Keratinocyte (primary cell): ENCODE results near the gene SERPINB11. TPM values are rescaled to one million over a fixed set of nuclear protein-coding genes. Genes with fewer than 3 reads are reported as not detected.
A peak's percentile ranks its signal among the peaks of the same experiment; 100 is the strongest.

ENCODE experiments used
- DNase-seq: peaks from one replicate; pipeline ENCODE4 v3.0.0-alpha.2; 2011; ENCODE audit warnings: low read depth, missing footprints, low spot score
- FAIRE-seq: peaks from 2 replicates; lab custom pipeline; 2011; peaks lifted over from hg19 to GRCh38; lab: Jason Lieb, UNC
- H2AFZ ChIP-seq: 2 replicates; pipeline ENCODE4 v1.6.0; 2012; ENCODE audit warnings: low read length, control low read depth, inconsistent platforms; ENCODE audit not compliant: control insufficient read depth
- H3K27ac ChIP-seq: 2 replicates; pipeline ENCODE4 v1.5.1; 2011; ENCODE audit warnings: low read length; ENCODE audit not compliant: control insufficient read depth, insufficient read depth
- H3K27me3 ChIP-seq: 3 replicates; pipeline ENCODE4 v1.6.0; 2011; ENCODE audit warnings: low read length; ENCODE audit not compliant: control insufficient read depth, insufficient read depth; ENCODE audit errors: extremely low read depth
- H3K36me3 ChIP-seq, 2 experiments: 2 replicates in 1 of 2; 3 replicates in 1 of 2; pipeline ENCODE4 v1.5.1; 2011; ENCODE audit warnings: low read length in 2 of 2, mild to moderate bottlenecking in 1 of 2; ENCODE audit not compliant: control insufficient read depth in 2 of 2, insufficient read depth in 2 of 2; ENCODE audit errors: extremely low read depth in 1 of 2
- H3K4me1 ChIP-seq: 3 replicates; pipeline ENCODE4 v1.5.1; 2011; ENCODE audit warnings: low read length; ENCODE audit not compliant: control insufficient read depth, insufficient read depth; ENCODE audit errors: extremely low read depth
- H3K4me2 ChIP-seq: 3 replicates; pipeline ENCODE4 v1.6.0; 2011; ENCODE audit warnings: low read depth, low read length; ENCODE audit not compliant: control insufficient read depth, insufficient read depth; ENCODE audit errors: extremely low read depth
- H3K4me3 ChIP-seq, 3 experiments: fragments of 200-600 bp in 1 of 3; sonication (generic) in 1 of 3; 2 replicates in 2 of 3; 3 replicates in 1 of 3; pipeline ENCODE4 v1.5.1; 2011 to 2016; ENCODE audit warnings: low read length in 3 of 3, mild to moderate bottlenecking in 3 of 3, control low read depth in 2 of 3, inconsistent platforms in 1 of 3, low read depth in 1 of 3, mixed read lengths in 1 of 3, mixed run types in 1 of 3, moderate library complexity in 1 of 3; ENCODE audit not compliant: control insufficient read depth in 2 of 3, insufficient read depth in 2 of 3; ENCODE audit errors: extremely low read depth in 1 of 3
- H3K79me2 ChIP-seq: 2 replicates; pipeline ENCODE4 v1.6.0; 2012; ENCODE audit warnings: low read length; ENCODE audit not compliant: control insufficient read depth, insufficient read depth
- H3K9ac ChIP-seq: 3 replicates; pipeline ENCODE4 v1.6.0; 2011; ENCODE audit warnings: low read length; ENCODE audit not compliant: control insufficient read depth, insufficient read depth; ENCODE audit errors: extremely low read depth
- H3K9me1 ChIP-seq: 3 replicates; pipeline ENCODE4 v1.6.0; 2011; ENCODE audit warnings: low read length; ENCODE audit not compliant: control insufficient read depth, insufficient read depth; ENCODE audit errors: extremely low read depth
- H3K9me3 ChIP-seq: 2 replicates; pipeline ENCODE4 v1.5.1; 2012; ENCODE audit warnings: low read depth, low read length; ENCODE audit not compliant: control insufficient read depth
- H4K20me1 ChIP-seq: 3 replicates; pipeline ENCODE4 v1.6.0; 2011; ENCODE audit warnings: low read length; ENCODE audit not compliant: control insufficient read depth, insufficient read depth; ENCODE audit errors: extremely low read depth
- EZH2 ChIP-seq: IDR thresholded peaks from one replicate; pipeline ENCODE4 v1.6.1; 2012; ENCODE audit warnings: inconsistent platforms, mild to moderate bottlenecking, low read length, moderate library complexity
- dilution Hi-C: fragments of 300-500 bp; cut with MboI; formaldehyde crosslinking; loops from one replicate; pipeline ENCODE4 v1.7.0; 2020; ENCODE audit warnings: low sequenced_read_pairs; ENCODE audit not compliant: extremely low pct_ligation_motif_present
- polyA plus RNA-seq, 5 experiments: library from polyadenylated mRNA; depleted of rRNA in 3 of 5; stranded (reverse) in 3 of 5; stranded (forward) in 1 of 5; unstranded in 1 of 5; fragments of >200 nt; gene quantifications; 1 replicate in 1 of 5; 2 replicates in 3 of 5; 3 replicates in 1 of 5; pipeline versions ENCODE4 v1.2.1 to v1.2.3, GENCODE V29; 2011 to 2012; ENCODE audit warnings: missing spikeins in 2 of 5, low read depth in 1 of 5, low replicate concordance in 1 of 5
- TF ChIP-seq, protein P1 (sequence below), 3 experiments: IDR thresholded peaks in 1 of 3; conservative IDR thresholded peaks in 1 of 3; optimal IDR thresholded peaks in 1 of 3; 2 replicates in 2 of 3; 3 replicates in 1 of 3; pipeline versions ENCODE3 to v1.5.1; 2011; ENCODE audit warnings: low read length in 3 of 3, mild to moderate bottlenecking in 3 of 3, moderate library complexity in 2 of 3, control low read depth in 1 of 3, inconsistent platforms in 1 of 3; ENCODE audit not compliant: insufficient read depth in 2 of 3; ENCODE audit errors: extremely low read depth in 1 of 3

The SERPINB11 gene
- polyA plus RNA-seq, 1 donor (not counting 4 experiments of a cell fraction or from before 2014, with no cell fraction given): not detected

DNA sequence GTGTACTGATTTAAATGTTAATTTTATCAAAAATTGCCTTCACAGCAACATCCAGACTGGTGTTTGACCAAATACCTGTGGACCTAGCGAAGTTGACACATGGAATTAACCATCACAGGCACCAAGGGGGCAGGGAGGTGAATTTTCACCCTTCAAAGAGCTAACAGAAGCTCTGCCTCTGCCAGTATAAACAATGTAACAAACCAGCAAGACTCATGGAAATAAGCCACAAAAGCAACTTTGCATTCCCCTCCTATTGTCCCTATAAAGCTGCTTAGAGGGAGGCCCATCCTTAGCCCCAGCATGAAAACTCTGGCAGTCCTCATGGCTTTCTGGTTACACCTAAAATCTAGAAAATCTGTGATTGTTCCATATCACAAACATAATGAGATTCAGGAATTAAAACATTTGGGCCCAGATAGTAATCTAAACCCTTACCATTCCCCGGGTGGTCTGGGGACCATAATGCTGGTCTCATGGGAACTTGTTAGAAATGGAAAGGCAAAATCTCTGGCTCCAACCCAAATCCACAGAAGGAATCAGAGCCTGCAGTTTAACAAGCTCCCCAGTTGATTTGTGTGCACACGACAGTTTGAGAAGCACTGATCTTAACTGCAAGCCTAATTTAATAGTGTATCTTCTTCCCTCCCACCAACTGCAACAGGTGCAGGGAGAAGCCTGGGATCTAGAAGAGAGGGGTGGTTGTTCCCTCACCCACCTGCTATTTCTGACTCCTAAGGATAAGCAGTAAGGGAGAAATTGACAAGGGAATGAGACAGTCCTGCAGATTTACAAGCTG lies 23.1 kb downstream of the SERPINB11 start:
- H3K27ac ChIP-seq: no peak overlapping the region
- no peaks in the 10 kb centered on the region for H3K9me1 ChIP-seq
- FAIRE-seq (no peak), DNase-seq (no peak)
- no peak overlapping the region for H2AFZ ChIP-seq
- no peaks in the 10 kb centered on the region for H3K36me3 ChIP-seq
- H3K4me2 ChIP-seq: no peak overlapping the region
- no peaks in the 10 kb centered on the region for H3K79me2 ChIP-seq
- peaks cover 5% of the 10 kb centered on the region for H3K4me1 ChIP-seq
- no peaks in the 10 kb centered on the region for H3K9me3 ChIP-seq
- no peaks in the 10 kb centered on the region for H3K27me3 ChIP-seq
- no peak overlapping the region for H3K9ac ChIP-seq
- no peaks in the 10 kb centered on the region for H4K20me1 ChIP-seq
- TF ChIP-seq EZH2: no peak
- TF ChIP-seq, protein P1, sequence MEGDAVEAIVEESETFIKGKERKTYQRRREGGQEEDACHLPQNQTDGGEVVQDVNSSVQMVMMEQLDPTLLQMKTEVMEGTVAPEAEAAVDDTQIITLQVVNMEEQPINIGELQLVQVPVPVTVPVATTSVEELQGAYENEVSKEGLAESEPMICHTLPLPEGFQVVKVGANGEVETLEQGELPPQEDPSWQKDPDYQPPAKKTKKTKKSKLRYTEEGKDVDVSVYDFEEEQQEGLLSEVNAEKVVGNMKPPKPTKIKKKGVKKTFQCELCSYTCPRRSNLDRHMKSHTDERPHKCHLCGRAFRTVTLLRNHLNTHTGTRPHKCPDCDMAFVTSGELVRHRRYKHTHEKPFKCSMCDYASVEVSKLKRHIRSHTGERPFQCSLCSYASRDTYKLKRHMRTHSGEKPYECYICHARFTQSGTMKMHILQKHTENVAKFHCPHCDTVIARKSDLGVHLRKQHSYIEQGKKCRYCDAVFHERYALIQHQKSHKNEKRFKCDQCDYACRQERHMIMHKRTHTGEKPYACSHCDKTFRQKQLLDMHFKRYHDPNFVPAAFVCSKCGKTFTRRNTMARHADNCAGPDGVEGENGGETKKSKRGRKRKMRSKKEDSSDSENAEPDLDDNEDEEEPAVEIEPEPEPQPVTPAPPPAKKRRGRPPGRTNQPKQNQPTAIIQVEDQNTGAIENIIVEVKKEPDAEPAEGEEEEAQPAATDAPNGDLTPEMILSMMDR (optimal IDR thresholded peaks at IDR 0.05 in 1 of 3, IDR thresholded peaks at IDR 0.05 in 1 of 3, conservative IDR thresholded peaks at IDR 0.05 in 1 of 3; ENCODE audit: extremely low read depth in 1 of 3, insufficient read depth in 2 of 3, low read length in 3 of 3): no peak
- dilution Hi-C loops: no loop called here
- H3K4me3 ChIP-seq: no peak overlapping the region

GRCh38 chr18:63730773-63731172 lies 28.0 kb downstream of the SERPINB11 start:
- Histone ChIP-seq H3K27ac (no peak overlapping the region), H3K4me3 (no peak overlapping the region), H4K20me1 (no peaks in the 10 kb centered on the region), H3K79me2 (no peaks in the 10 kb centered on the region), H3K9me3 (no peaks in the 10 kb centered on the region), H3K4me2 (peak overlapping the region; percentile 0), H3K4me1 (peaks cover 14% of the 10 kb centered on the region), H3K9ac (no peak overlapping the region), H2AFZ (no peak overlapping the region), H3K27me3 (no peaks in the 10 kb centered on the region), H3K36me3 (no peaks in the 10 kb centered on the region), H3K9me1 (no peaks in the 10 kb centered on the region)
- dilution Hi-C loops: no loop called here
- no peak for TF ChIP-seq EZH2
- TF ChIP-seq, protein P1 (optimal IDR thresholded peaks at IDR 0.05 in 1 of 3, IDR thresholded peaks at IDR 0.05 in 1 of 3, conservative IDR thresholded peaks at IDR 0.05 in 1 of 3; ENCODE audit: extremely low read depth in 1 of 3, insufficient read depth in 2 of 3, low read length in 3 of 3): no peak
- peak; percentile 34 for FAIRE-seq
- DNase-seq: peak; percentile 9
